ENCODE data around the gene BBS10. TPM values are rescaled to one million over a fixed set of nuclear protein-coding genes. Genes with fewer than 3 reads are reported as not detected.

The BBS10 gene
- total and polyA plus RNA-seq, 2 of the 4 experiments (the other 2 are of a cell fraction) = 4.9 to 10.0 TPM

DNA sequence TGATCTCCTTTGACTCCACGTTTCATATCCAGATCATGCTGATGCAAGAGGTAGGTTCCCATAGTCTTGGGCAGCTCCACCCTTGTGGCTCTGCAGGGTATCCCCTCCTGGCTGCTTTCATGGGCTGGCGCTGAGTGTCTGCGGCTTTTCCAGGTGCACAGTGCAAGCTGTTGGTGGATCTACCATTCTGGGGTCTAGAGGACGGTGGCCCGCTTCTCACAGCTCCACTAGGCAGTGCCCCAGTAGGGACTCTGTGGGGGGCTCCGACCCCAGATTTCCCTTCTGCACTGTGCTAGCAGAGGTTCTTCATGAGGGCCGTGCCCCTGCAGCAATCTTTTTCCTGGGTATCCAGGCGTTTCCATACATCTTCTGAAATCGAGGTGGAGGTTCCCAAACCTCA is 12.1 kb upstream of the BBS10 start:
- intact Hi-C loops (cut with micrococcal nuclease) = no loop called here
- POLR2A ChIA-PET (ENCODE audit: unreplicated experiment) = no interaction called here

More for the DNA sequence above, 12.1 kb upstream of the BBS10 start:
- no peak overlapping the region for H2AK9ac ChIP-seq (replicated peaks; ENCODE audit: low read depth, low read length, poor library complexity)
- 98% methylated on average over 7 of the region's 9 CpGs; no CpG with 5 or more reads in 1 of the 2 experiments for WGBS, 2 experiments (ENCODE audit: extremely low coverage in 2 of 2, insufficient read length in 1 of 2)
- H3K56ac ChIP-seq (ENCODE audit: extremely low read depth, insufficient read depth, low read length) = no peak overlapping the region
- no peaks in the 10 kb centered on the region for H3K27me3 ChIP-seq (ENCODE audit: control insufficient read depth, insufficient read depth, low read length)
- H2AFZ ChIP-seq (replicated peaks; ENCODE audit: low read length, poor library complexity) = no peak overlapping the region
- no peak overlapping the region for H2BK120ac ChIP-seq (ENCODE audit: low read depth, low read length)
- no peaks in the 10 kb centered on the region for H3K4me1 ChIP-seq (ENCODE audit: control insufficient read depth, insufficient read depth, low read length)
- peaks cover 0 to 8% of the 10 kb centered on the region in 2 experiments; a peak in 1 of 4 replicates for H3K79me1 ChIP-seq (ENCODE audit: low read depth in 1 of 2, low read length in 2 of 2)
- dilution Hi-C loops (cut with HindIII; ENCODE audit: low sequenced_read_pairs, unreplicated experiment) = no loop called here
- H3K18ac ChIP-seq (ENCODE audit: low read depth, low read length) = no peak overlapping the region
- no peak overlapping the region for H2BK20ac ChIP-seq (ENCODE audit: low read depth, low read length)
- no peak overlapping the region for H2BK15ac ChIP-seq (ENCODE audit: low read depth, low read length)
- DNase-seq (no peak), ATAC-seq (ENCODE audit: low read depth) (no peak)
- H3K9me3 ChIP-seq (ENCODE audit: control insufficient read depth, insufficient read depth, low read length) = no peaks in the 10 kb centered on the region
- TF ChIP-seq NFE2L2 (IDR thresholded peaks at IDR 0.05; ENCODE audit: low read depth, low read length) (no peak), POLR2A (IDR thresholded peaks at IDR 0.05; ENCODE audit: low read depth, low read length) (no peak), RCOR1 (IDR thresholded peaks at IDR 0.05; ENCODE audit: insufficient replicate concordance, low read length) (no peak)
- TF ChIP-seq, protein P1, sequence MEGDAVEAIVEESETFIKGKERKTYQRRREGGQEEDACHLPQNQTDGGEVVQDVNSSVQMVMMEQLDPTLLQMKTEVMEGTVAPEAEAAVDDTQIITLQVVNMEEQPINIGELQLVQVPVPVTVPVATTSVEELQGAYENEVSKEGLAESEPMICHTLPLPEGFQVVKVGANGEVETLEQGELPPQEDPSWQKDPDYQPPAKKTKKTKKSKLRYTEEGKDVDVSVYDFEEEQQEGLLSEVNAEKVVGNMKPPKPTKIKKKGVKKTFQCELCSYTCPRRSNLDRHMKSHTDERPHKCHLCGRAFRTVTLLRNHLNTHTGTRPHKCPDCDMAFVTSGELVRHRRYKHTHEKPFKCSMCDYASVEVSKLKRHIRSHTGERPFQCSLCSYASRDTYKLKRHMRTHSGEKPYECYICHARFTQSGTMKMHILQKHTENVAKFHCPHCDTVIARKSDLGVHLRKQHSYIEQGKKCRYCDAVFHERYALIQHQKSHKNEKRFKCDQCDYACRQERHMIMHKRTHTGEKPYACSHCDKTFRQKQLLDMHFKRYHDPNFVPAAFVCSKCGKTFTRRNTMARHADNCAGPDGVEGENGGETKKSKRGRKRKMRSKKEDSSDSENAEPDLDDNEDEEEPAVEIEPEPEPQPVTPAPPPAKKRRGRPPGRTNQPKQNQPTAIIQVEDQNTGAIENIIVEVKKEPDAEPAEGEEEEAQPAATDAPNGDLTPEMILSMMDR (conservative IDR thresholded peaks at IDR 0.05; ENCODE audit: low read depth, low read length) = no peak
- H3K14ac ChIP-seq (replicated peaks; ENCODE audit: low read depth, low read length) = no peak overlapping the region
- no peak overlapping the region for H2AK5ac ChIP-seq (ENCODE audit: low read depth, low read length)
- no peak overlapping the region for H4K5ac ChIP-seq (ENCODE audit: low read depth, low read length)
- no TSS peak for BruUV-seq (replicated peaks)
- H3K4me2 ChIP-seq (ENCODE audit: low read depth, low read length) = no peak overlapping the region
- H3K23ac ChIP-seq (ENCODE audit: low read depth, low read length) = no peak overlapping the region
- H2BK5ac ChIP-seq (ENCODE audit: low read depth, low read length, poor library complexity, severe bottlenecking) = no peak overlapping the region
- H4K20me1 ChIP-seq (ENCODE audit: insufficient read depth, low read length) = no peaks in the 10 kb centered on the region
- no peaks in the 10 kb centered on the region for H3K9me1 ChIP-seq (ENCODE audit: insufficient read depth, low read length)
- H3K27ac ChIP-seq (ENCODE audit: insufficient read depth, low read length) = no peak overlapping the region
- H3K4ac ChIP-seq (ENCODE audit: low read depth, low read length) = no peak overlapping the region
- peaks cover 12% of the 10 kb centered on the region for H3K36me3 ChIP-seq (ENCODE audit: control insufficient read depth, insufficient read depth, low read length)
- H4K91ac ChIP-seq (ENCODE audit: insufficient read depth, low read depth, low read length) = no peak overlapping the region
- H3K9ac ChIP-seq (ENCODE audit: low read depth, low read length) = no peak overlapping the region
- H3K4me3 ChIP-seq (ENCODE audit: insufficient read depth, low read depth, low read length) = no peak overlapping the region
- in situ Hi-C loops (cut with MboI; ENCODE audit: low sequenced_read_pairs) = no loop called here
- no peak overlapping the region for H4K8ac ChIP-seq (ENCODE audit: low read depth in 2 of 2, low read length in 2 of 2)
- CTCF ChIA-PET = no interaction called here
